Hematopoietic multipotent progenitor cell treated with erythropoietin and hydrocortisone succinate and interleukin-3 and kit ligand, for 4 days (in vitro differentiated cells): Measurements from ENCODE around the gene RNASET2.
"Not testable (repeated sequence)": the region's sequence is repeated elsewhere in the genome, so short reads cannot be mapped to it uniquely, and the experiment has no call there.

ENCODE experiments used
- DNase-seq: peaks from one replicate; pipeline ENCODE4 v3.0.0-alpha.2; 2015

RNASET2 gene

GRCh38 chr6:166925141-166925996 is 31.0 kb downstream of the RNASET2 start:
- no peak for DNase-seq

GRCh38 chr6:166924531-166924930 is 31.8 kb downstream of the RNASET2 start:
- DNase-seq = no peak

DNA sequence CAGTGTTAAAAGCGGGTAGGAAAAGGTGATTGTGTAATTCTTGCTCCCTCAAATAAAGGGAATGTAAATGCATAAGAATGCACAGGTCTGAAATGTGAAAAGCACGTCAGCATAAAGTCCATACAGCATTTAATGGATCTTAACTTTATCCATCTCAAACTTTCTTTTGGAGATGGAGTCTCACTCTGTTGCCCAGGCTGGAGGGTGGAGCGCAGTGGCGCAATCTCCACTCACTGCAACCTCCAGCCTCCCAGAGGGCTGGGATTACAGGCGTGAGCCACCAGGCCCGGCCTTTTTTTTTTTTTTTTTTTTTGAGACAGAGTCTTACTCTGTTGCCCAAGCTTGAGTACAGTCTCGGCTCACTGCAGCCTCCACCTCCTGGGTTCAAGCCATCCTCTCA is 33.4 kb downstream of the RNASET2 start:
- no peak for DNase-seq

DNA sequence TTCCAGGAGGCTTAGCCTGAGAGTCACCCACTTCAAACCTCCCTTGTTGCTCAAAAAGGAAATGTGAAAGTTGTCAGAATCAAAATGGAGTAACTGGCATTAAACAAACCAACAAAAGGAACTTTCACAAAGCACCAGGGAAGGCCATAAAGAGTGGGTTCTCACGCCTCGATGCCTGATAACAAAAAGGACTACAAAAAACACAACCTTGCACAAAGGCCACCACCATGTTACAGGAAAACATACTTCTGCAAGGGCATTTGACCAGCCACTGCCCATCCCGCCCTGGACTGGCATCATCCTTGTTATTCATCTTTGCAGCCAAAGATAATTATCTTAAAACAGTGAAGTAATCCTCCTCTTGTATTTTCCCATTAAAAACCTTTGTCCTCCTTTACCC is 34.8 kb downstream of the RNASET2 start:
- no peak for DNase-seq

DNA sequence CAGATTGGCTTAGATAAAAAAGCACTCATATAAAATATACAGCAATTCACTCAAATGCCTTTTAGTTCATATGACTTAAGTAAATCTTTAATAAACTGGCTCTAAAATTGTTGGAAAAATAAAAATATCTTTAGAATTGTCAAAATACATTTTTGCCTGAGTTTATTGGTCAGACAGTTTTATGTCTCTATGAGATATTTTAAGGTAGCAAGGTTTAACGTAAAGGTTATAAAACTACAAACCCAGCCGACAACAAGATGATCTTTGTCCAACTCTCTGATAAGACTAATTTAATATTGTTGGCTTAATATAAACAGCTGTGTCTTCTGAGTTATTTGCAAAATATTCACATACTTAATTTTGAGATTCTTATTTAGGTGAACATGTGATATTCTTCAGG is 39.5 kb downstream of the RNASET2 start:
- DNase-seq = no peak

- peak; percentile 52 for DNase-seq
Observed at GRCh38 chr6:166915484-166915883, 40.9 kb downstream of the RNASET2 start.

DNA sequence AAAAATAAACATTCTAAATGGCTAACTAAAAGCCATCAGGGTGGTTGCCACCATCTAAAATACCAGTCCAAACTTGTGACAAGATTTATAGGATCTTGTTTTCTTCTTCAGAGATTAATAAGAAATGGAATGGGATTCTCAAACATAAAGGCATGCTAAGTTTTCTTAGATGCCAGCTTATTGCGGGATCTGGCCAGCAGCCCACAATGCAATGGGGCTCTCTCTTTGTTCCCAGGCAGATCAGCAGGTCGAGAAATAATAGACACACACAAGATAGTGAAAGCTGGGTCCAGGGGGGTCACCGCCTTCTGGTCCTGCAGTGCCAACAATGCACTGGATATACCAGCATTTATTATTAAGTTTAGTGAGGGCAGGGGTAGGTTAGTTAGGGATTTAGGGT is 41.4 kb downstream of the RNASET2 start:
- DNase-seq = not testable (repeated sequence)

DNA sequence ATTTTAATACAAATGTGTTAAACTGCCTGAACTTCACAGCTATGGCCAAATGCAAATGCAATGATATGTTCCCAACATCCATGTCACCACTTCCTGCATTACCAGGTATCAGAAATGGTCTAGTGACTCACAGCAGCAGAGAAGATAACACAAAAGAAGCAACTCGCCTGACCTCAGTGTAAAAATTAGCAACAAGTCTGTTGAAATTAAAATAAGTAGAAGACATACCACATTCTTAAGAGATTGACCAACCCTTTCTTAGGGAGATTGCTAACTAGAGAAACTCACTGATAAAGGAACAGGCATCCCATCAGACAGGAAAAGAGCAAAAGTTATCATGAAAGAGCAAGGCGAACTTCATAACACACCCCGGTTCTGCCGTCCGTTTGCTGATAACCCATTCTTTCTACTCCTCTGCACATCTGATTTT is 45.1 kb downstream of the RNASET2 start:
- peak; percentile 63 for DNase-seq

DNA sequence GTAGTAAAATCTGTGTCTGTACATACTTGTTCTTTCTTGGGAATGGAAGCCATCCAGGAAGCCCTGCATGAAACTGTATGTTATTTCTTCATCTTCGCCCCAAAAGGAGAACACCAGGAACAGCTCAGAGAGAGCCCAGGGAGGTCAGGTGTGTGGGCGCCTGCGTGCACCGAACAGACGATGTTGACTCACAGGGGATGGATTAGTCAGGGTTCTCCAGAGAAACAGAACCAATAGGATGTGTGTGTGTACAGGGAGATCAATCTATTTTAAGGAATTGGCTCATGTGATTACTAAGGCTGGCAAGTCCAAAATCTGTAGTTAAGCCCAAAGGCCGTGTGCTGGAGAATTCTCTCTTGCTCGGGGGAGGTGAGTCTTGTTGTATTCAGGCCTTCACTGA is 45.7 kb downstream of the RNASET2 start:
- no peak for DNase-seq

- peak; percentile 57 for DNase-seq
Observed at GRCh38 chr6:166908811-166909210, 47.5 kb downstream of the RNASET2 start.

GRCh38 chr6:166907871-166908806 is 48.2 kb downstream of the RNASET2 start:
- no peak for DNase-seq

- peak; percentile 64 for DNase-seq
Observed at GRCh38 chr6:166907373-166907841, 48.9 kb downstream of the RNASET2 start.

DNA sequence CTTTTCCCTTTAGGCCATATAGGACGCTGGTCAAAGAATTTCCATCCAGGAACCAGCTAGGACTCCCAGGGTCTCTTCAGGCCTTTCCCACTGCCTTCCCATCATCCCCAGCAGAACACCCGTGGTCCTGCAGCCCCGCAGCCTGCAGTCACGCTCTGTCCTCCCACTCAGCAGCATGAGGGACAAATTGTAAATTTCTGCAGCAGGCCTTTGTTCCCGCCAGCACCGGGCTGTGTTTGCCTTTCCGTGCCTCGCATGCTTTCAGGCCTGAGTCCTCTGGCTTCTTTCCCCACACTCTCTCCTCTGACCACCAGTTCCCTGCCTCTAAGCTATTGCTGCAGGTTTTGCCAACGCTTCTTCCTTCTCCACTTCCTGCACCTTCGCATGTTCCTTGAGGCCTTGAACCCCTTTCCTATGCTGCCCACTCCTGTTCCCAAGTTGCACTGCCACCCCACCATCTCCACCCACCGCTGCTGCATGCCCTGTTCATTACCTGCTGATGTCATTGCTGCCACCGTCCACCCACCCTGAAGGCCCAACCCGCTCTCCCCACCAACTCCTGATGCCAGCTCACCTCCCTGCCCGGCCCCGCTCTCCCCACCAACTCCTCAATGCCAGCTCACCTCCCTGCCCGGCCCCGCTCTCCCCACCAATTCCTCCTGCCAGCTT is 49.8 kb downstream of the RNASET2 start:
- DNase-seq = no peak

- no peak for DNase-seq
Observed at GRCh38 chr6:166905505-166906134, 50.7 kb downstream of the RNASET2 start.

GRCh38 chr6:166905013-166905412 is 51.3 kb downstream of the RNASET2 start:
- DNase-seq = no peak

GRCh38 chr6:166904101-166904746 is 52.1 kb downstream of the RNASET2 start:
- no peak for DNase-seq

- no peak for DNase-seq
Observed at GRCh38 chr6:166903500-166903899, 52.9 kb downstream of the RNASET2 start.

DNA sequence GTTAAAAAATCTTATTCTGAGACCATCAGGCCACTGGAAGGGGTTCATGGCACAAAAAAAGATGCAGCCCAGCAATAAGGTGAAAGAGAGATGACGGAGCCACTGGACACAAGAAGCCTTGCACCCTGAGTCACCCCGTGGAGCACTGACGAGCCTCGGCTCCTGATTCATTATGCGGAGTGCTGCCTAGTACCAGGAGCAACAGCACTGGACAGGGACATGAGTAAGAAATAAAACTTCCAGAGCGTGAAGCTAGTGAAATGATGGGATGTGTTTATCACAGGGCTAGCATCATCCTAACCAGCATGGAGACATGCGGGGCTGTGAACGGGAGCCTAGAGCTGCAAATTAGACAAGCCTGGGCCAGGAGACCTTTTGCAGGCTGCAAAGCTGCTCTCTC is 53.3 kb downstream of the RNASET2 start:
- no peak for DNase-seq

GRCh38 chr6:166902211-166902755 is 54.1 kb downstream of the RNASET2 start:
- no peak for DNase-seq

- DNase-seq = no peak
Observed at GRCh38 chr6:166901626-166902025, 54.7 kb downstream of the RNASET2 start.

DNA sequence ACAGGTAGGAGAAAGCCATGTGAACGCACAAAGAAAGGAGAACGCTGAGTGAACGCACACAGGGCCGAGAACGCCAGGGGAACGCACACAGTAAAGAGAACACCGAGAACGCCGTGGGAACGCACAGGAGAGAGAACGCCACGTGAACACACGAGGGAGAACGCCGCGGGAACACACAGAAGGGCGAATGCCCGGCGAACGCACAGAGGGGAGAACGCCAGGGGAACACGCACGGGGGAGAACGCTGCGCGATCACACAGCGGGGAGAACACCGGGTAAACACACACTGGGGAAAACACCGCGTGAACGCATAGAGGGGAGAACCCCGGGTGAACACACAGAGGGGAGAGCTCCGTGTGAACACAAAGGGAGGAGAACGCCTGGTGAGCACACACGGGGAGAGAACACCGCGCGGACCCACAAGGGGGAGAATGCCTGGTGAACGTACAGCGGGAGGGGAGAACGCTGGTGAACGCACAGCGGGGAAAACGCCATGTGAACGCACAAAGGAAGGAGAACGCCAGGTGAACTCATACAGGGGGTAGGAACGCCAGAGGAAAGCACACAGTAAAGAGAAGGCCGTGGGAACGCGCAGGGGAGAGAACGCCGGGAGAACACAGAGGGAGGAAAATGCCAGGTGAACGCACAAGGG is 55.3 kb downstream of the RNASET2 start:
- DNase-seq = no peak
